Measurements from ENCODE around the gene TGFBR2. TPM values are rescaled to one million over a fixed set of nuclear protein-coding genes. Genes with fewer than 3 reads are reported as not detected.
A peak's percentile ranks its signal among the peaks of the same experiment; 100 is the strongest.

The TGFBR2 gene
- total RNA-seq, 1 donor from 2014 or later: 53.4 TPM

DNA sequence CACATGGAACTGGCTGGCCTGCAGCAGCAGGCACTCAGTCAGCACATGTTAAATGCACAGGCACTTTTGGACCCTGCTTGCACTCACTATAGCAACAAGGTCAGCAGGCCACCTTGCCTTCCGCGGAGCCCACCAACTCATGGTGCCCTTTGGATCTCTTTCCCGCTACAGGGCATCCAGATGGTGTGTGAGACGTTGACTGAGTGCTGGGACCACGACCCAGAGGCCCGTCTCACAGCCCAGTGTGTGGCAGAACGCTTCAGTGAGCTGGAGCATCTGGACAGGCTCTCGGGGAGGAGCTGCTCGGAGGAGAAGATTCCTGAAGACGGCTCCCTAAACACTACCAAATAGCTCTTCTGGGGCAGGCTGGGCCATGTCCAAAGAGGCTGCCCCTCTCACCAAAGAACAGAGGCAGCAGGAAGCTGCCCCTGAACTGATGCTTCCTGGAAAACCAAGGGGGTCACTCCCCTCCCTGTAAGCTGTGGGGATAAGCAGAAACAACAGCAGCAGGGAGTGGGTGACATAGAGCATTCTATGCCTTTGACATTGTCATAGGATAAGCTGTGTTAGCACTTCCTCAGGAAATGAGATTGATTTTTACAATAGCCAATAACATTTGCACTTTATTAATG lies 85.0 kb downstream of the TGFBR2 start:
- no peak for DNase-seq (ENCODE audit: low read depth)
- H3K4me3 ChIP-seq (ENCODE audit: low read depth, low read length): no peak overlapping the region
- TF ChIP-seq, protein P1, sequence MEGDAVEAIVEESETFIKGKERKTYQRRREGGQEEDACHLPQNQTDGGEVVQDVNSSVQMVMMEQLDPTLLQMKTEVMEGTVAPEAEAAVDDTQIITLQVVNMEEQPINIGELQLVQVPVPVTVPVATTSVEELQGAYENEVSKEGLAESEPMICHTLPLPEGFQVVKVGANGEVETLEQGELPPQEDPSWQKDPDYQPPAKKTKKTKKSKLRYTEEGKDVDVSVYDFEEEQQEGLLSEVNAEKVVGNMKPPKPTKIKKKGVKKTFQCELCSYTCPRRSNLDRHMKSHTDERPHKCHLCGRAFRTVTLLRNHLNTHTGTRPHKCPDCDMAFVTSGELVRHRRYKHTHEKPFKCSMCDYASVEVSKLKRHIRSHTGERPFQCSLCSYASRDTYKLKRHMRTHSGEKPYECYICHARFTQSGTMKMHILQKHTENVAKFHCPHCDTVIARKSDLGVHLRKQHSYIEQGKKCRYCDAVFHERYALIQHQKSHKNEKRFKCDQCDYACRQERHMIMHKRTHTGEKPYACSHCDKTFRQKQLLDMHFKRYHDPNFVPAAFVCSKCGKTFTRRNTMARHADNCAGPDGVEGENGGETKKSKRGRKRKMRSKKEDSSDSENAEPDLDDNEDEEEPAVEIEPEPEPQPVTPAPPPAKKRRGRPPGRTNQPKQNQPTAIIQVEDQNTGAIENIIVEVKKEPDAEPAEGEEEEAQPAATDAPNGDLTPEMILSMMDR (conservative IDR thresholded peaks at IDR 0.05; ENCODE audit: low read depth, low read length): no peak

DNA sequence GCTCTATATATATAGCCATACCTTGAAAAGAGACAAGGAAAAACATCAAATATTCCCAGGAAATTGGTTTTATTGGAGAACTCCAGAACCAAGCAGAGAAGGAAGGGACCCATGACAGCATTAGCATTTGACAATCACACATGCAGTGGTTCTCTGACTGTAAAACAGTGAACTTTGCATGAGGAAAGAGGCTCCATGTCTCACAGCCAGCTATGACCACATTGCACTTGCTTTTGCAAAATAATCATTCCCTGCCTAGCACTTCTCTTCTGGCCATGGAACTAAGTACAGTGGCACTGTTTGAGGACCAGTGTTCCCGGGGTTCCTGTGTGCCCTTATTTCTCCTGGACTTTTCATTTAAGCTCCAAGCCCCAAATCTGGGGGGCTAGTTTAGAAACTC lies 85.5 kb downstream of the TGFBR2 start:
- no peak overlapping the region for H3K4me3 ChIP-seq (ENCODE audit: low read depth, low read length)
- DNase-seq (ENCODE audit: low read depth): no peak
- TF ChIP-seq, protein P1 (conservative IDR thresholded peaks at IDR 0.05; ENCODE audit: low read depth, low read length): no peak

DNA sequence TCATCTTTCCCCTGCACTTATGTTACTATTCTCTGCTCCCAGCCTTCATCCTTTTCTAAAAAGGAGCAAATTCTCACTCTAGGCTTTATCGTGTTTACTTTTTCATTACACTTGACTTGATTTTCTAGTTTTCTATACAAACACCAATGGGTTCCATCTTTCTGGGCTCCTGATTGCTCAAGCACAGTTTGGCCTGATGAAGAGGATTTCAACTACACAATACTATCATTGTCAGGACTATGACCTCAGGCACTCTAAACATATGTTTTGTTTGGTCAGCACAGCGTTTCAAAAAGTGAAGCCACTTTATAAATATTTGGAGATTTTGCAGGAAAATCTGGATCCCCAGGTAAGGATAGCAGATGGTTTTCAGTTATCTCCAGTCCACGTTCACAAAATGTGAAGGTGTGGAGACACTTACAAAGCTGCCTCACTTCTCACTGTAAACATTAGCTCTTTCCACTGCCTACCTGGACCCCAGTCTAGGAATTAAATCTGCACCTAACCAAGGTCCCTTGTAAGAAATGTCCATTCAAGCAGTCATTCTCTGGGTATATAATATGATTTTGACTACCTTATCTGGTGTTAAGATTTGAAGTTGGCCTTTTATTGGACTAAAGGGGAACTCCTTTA lies 86.2 kb downstream of the TGFBR2 start:
- no peak overlapping the region for H3K4me3 ChIP-seq (ENCODE audit: low read depth, low read length)
- TF ChIP-seq, protein P1 (conservative IDR thresholded peaks at IDR 0.05; ENCODE audit: low read depth, low read length): no peak
- DNase-seq (ENCODE audit: low read depth): no peak

DNA sequence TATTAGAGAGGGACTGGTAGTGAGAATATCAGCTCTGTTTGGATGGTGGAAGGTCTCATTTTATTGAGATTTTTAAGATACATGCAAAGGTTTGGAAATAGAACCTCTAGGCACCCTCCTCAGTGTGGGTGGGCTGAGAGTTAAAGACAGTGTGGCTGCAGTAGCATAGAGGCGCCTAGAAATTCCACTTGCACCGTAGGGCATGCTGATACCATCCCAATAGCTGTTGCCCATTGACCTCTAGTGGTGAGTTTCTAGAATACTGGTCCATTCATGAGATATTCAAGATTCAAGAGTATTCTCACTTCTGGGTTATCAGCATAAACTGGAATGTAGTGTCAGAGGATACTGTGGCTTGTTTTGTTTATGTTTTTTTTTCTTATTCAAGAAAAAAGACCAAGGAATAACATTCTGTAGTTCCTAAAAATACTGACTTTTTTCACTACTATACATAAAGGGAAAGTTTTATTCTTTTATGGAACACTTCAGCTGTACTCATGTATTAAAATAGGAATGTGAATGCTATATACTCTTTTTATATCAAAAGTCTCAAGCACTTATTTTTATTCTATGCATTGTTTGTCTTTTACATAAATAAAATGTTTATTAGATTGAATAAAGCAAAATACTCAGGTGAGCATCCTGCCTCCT lies 87.2 kb downstream of the TGFBR2 start:
- no peak for DNase-seq (ENCODE audit: low read depth)
- no peak overlapping the region for H3K4me3 ChIP-seq (ENCODE audit: low read depth, low read length)
- TF ChIP-seq, protein P1 (conservative IDR thresholded peaks at IDR 0.05; ENCODE audit: low read depth, low read length): peak; percentile 82

DNA sequence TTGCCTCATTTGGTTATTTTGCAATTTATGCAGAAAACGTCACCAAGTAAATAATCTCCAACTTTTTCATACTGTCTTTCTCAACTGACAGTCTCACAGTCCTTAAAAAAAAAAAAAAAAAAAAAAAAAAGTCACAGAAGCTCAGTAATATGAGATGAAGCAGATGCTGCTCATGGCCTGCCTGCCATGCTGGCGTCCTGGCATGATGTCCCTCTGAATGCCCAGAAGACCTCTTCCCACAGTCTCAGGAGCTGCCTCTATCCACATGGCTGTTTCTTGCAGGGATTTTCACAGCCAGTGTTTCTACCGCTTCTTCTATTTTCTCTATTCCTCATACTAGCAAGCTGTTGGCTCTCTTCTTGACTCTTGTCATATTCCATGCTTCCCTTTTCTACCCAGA lies 87.7 kb downstream of the TGFBR2 start:
- TF ChIP-seq, protein P1 (conservative IDR thresholded peaks at IDR 0.05; ENCODE audit: low read depth, low read length): no peak
- H3K4me3 ChIP-seq (ENCODE audit: low read depth, low read length): no peak overlapping the region
- DNase-seq (ENCODE audit: low read depth): no peak

DNA sequence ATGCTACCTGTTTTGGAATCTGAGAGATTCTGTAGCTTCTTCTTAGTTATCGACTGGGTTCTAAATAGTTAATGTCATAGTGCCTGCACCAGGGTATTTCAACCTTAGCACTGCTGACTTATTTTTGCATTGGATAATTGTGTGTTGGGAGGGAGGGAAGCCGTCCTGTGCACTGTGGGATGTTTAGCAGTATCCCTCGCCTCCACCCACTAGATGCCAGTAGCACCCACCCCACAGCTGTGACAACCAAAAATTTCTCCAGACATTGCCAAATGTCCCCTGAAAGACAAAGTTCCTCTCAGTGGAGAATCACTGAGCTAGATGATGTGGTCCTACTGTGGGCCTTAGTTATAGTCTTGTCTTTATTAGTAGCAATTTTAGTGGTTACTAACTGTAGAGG lies 88.3 kb downstream of the TGFBR2 start:
- no peak for DNase-seq (ENCODE audit: low read depth)
- H3K4me3 ChIP-seq (ENCODE audit: low read depth, low read length): no peak overlapping the region
- TF ChIP-seq, protein P1 (conservative IDR thresholded peaks at IDR 0.05; ENCODE audit: low read depth, low read length): no peak
